Fibroblast of peridontal ligament (primary cell): Measurements from ENCODE around the gene LPCAT1.

Experiments used
- DNase-seq: peaks from one replicate; pipeline ENCODE4 v3.0.0-alpha.2; 2010; ENCODE audit errors: extremely low read depth

LPCAT1 gene

GRCh38 chr5:1445313-1445688 is 78.5 kb downstream of the LPCAT1 start, which contains the start of gene SLC6A3:
SLC6A3 (minus strand) TSS chr5:1445440; CDS start chr5:1443197, 2,243 bp downstream.
- no peak for DNase-seq

GRCh38 chr5:1444361-1445189 is 79.2 kb downstream of the LPCAT1 start:
- no peak for DNase-seq

DNA sequence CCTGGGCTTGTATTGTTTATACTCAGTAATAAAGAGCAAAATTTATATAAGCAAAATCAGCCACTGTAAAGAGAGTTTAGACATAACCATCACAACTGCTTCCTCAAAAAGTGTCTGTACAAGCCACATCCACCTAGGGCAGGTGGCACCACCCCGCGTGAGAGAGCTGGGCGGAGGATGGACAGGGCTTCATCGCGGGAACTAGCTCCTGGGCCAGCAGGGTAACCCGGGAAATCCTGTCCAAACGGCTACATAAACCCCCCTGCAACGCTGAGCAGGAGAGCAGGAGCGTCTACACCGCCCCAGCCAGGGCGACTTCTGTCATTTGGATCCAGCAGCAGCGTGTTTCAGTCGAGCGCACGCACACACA is 79.8 kb downstream of the LPCAT1 start:
- no peak for DNase-seq

GRCh38 chr5:1443171-1443570 is 80.6 kb downstream of the LPCAT1 start:
- no peak for DNase-seq

DNA sequence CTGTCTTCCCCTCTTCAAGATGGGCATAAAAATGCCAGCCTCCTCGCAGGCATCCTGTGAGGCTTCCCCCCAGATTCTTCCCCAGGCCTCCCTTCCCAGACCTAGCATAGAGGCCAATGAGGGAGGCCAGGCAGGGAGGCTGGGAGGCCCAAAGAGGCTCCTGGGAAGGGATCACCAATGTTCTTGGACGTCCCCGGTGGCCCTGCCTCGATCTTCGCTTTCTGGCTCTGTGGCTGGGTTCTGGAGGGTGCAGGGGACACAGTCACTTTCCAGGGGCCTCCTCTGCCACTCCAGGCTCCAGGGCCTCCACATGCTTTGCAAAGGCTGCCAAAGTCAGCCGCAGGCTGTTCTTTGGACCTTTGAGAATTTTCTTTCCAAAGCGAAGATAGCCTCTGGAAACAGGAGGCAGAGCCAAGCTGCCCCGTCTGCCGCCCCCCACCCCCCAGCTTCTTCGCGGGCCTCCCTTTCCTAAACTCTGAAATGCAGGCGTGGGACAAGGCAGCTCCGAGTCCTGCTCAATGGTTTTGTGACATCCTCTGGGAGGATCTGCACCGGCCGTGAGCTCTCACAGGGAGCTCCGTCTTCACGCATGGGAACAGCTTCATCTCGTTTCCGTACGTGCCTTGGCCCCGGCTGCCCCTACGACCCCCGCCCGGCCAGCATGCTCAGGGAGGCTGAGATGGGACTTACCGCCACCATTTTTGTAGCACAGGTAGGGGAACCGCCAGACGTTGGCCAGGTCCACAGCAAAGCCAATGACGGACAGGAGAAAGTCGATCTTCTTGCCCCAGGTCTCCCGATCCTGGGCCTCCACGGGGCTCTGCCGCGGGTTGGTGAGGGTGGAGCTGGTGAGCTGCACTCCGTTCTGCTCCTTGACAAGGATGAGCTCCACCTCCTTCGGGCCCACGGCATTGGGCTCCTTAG is 81.3 kb downstream of the LPCAT1 start:
- no peak for DNase-seq

- no peak for DNase-seq
Measured at GRCh38 chr5:1441166-1441865, 82.4 kb downstream of the LPCAT1 start.

- no peak for DNase-seq
Measured at GRCh38 chr5:1440098-1440493, 83.7 kb downstream of the LPCAT1 start.

DNA sequence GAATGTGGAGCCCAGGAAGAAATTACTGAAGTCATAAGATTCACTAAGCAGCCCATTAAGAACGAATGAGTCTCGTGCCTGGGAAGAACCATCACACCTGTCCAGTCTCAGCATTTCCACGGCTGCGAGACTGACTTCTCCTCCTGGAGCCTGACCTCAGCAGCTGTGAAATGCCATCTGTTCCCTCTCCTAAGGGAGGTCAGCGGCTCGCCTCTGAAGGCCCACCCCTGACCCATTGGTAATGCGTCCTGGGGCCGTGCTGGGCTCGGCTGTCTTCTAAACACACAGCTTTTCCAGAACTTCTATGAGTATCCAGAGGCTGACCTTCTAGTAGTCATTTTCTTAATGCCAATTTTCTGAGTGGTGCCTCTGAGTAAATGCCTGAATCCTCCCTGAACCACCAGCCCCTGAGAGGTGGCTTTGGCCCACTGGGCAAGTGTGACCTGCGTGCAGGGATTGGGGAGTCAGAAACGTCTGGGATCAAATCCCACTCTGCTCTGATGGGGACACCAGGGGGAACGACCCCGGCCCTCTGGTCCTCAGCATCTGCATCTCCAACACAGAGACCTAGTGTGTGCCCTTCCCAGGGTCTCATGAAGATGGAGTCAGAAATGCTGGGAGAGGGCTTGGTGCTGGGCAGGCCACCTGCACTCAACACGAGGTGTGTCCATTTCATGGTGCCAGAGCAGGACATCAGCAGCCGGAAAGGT is 84.2 kb downstream of the LPCAT1 start:
- no peak for DNase-seq

DNA sequence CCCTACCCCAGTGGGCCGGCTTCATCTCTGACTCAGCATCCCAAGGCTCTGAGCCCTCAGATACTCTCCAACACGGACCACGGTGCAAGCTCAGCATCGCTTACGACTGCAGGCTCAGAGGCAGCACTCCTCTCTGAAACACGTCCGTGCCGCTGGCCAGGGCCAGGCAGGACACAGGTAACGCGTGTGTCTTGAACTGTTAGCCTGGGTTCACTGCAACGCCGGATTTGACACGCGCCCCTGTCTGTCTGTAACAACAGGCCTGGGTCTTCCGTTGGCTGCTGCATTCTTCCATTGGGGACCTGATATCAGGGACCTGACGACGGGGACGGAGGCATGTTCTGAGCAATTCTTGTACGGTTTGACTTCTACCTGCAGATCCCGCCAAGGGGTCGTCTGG is 84.9 kb downstream of the LPCAT1 start:
- DNase-seq: no peak

DNA sequence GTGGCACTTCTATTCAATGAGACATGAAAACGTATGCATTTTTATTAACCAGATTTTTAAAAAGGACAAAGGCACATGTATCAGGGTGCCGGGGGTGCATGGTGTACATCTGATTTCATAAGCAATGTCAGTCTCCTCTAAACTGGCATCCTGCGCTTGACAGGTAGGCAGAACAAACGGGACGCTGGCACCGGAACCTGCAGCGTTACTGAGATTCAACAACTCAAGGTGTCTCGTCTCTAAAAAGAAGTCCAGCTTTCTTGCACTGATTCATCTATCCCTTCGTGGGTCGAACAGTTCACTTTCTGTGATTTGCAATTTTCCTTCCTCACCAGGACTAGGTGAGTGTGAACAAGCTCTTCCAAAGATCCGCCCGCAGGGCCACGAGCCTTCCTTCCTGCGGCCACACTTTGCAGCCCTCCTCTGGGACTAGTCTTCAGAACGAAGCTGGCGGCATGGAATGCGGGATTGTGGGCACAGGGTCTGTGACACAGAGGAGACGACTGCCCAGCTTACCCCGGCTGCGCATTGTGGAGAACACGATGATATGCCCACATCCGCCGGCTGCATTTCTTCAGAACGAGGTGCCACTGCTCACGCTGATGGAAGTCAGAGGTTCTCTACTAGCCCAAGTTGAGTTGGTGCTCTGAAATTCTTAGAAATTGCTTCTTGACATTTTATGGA is 85.7 kb downstream of the LPCAT1 start:
- DNase-seq: no peak

DNA sequence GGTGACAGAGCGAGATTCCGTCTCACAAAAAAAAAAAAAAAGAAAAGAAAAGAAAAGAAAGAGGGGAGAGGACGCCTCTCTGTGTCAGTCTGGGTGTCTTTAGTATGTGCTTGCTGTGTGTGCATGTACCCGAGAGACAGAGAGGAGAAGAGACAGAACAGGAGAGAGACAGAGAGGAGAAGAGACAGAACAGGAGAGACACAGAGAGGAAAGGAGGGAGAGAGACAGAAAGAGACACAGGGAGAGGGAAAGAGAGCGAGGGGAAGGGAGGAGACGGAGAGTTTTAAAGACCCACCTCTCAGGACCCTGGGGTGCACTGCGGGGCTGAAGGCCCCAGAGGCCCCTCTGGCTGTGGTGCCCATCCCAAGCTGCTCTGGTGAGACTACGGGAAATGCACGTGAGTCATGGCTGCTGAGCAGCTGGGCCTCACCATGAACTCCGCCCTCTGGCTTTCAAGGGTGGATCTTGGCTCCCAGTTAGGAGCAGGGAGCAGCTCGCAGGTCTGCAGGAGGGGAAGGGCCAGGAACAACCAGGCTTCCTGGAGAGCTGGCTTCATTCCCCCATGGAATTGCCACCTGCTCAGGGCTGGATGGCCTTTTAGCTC is 86.4 kb downstream of the LPCAT1 start:
- DNase-seq: no peak

GRCh38 chr5:1436681-1437080 is 87.1 kb downstream of the LPCAT1 start:
- no peak for DNase-seq

DNA sequence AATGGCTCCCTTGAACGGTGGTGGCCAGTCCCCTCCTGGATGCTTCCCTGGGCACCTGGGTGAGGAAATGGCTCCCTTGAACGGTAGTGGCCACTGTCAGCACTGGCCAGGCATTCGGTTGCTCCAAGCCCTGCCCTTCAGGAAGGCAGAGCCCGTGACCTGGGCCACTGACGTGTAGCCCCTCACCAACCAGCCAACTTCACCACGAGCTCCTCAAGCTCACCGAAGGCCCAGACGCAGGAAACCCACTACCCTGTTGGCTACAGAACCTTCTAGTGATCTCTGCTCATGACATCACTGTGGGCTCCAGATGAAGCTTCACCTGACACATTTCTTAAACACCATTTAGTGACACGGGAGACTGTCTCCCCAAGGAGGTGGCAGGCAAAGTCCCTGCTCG is 87.7 kb downstream of the LPCAT1 start:
- DNase-seq: no peak

GRCh38 chr5:1435369-1435768 is 88.4 kb downstream of the LPCAT1 start:
- no peak for DNase-seq

DNA sequence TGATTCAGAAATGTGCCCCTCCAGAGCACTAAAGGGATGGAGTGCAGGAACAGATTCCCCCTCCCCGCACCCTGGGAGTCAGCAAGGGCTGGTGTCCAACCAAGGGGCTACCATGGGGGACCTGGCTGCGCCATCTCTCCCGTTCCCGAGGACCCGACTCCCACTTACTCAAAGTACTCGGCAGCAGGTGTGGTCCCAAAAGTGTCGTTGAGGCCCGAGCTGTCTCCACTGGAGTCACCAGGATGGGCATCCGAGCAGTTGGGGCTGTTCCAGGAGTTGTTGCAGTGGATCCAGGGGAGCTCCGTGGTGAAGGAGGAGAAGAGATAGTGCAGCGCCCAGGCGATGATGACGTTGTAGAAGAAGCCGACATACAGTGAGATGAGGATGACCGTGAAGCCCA is 91.5 kb downstream of the LPCAT1 start:
- no peak for DNase-seq

GRCh38 chr5:1431896-1432295 is 91.9 kb downstream of the LPCAT1 start:
- no peak for DNase-seq

DNA sequence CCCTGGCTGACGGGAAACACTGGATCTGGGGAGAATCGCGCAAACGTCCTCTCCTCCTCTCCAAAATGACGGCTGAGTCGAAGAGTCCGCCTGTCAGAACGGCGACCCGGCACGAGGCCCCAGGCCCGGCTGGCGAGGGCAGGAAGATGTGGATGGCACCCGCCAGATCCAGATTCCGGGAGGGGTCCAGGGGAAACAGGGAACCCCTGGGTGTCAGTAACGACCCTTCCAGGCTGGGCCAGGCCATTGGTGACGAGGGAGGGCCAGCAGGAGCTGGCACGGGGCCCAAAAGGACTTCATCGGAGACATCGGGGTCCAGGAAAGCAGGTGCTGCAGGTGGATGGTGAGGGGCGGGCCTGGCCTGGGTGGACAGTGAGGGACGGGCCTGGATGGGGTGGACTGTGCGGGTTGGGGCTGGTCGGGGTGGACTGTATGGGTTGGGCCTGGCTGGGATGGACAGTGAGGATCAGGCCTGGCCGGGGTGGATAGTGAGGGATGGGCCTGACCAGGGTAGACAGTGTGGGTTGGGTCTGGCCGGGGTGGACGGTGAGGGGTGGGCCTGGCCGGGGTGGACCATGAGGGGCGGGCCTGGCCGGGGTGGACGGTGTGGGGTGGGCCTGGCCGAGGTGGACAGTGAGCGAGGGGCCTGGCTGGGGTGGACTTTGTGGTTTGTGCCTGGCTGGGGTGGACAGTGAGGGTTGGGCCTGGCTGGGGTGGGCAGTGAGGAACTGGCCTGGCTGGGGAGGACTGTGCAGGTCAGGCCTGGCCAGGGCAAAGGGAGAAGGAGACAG is 92.5 kb downstream of the LPCAT1 start:
- DNase-seq: no peak

GRCh38 chr5:1430121-1430795 is 93.5 kb downstream of the LPCAT1 start:
- DNase-seq: no peak

DNA sequence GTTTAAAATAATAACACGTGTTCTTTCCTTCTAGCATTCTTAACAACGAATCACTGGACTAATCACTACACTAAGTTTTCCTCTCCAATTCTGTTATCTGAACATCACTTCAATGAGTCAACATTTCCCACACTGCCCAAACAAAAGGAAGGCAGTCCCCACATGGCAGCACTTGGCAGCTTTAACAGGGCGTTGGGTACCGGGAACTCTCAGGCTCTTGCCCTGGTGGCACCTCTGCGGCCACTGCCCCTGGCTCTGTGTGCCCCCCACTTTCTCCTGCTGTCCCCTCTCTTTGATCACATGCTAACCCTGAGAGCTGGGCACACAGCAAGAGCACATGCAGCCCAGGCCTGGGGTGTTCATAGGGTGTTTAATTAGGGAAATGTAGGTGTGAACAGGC is 94.3 kb downstream of the LPCAT1 start:
- DNase-seq: no peak
